ENCODE results near the gene PPHLN1. TPM values are rescaled to one million over a fixed set of nuclear protein-coding genes. Genes with fewer than 3 reads are reported as not detected.
A peak's percentile ranks its signal among the peaks of the same experiment; 100 is the strongest.

Gene PPHLN1
- total and polyA plus RNA-seq, 12 donors, result 22.5 to 91.1 (median 52.6) TPM

DNA sequence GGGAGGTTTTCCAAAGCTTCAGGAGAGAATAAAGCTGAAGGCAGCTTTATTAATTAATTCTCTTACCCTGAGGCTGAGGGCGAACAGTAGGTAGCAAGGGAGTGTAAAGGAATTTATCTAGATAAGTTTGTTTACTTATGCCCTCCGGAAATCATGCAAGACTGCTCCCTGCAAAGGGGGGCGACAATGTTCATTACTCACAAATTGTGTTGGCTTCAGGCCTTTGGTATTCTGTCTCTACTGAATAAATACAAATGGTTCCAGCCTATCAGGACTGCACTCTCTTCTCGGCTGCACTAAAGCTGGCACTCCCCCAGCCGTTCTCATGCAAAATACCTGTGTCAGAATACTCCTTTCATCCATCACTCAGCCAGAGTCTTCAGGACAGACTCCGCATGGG, 120.8 kb downstream of the PPHLN1 start:
- DNase-seq, result no peak
- H3K36me3 ChIP-seq (replicated peaks in 1 of 2), result peaks cover 0 to 9% of the 10 kb centered on the region in 2 donors
- no peak overlapping the region for H3K4me3 ChIP-seq
- TF ChIP-seq, protein P1, sequence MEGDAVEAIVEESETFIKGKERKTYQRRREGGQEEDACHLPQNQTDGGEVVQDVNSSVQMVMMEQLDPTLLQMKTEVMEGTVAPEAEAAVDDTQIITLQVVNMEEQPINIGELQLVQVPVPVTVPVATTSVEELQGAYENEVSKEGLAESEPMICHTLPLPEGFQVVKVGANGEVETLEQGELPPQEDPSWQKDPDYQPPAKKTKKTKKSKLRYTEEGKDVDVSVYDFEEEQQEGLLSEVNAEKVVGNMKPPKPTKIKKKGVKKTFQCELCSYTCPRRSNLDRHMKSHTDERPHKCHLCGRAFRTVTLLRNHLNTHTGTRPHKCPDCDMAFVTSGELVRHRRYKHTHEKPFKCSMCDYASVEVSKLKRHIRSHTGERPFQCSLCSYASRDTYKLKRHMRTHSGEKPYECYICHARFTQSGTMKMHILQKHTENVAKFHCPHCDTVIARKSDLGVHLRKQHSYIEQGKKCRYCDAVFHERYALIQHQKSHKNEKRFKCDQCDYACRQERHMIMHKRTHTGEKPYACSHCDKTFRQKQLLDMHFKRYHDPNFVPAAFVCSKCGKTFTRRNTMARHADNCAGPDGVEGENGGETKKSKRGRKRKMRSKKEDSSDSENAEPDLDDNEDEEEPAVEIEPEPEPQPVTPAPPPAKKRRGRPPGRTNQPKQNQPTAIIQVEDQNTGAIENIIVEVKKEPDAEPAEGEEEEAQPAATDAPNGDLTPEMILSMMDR (IDR thresholded peaks at IDR 0.05), result no peak
- TF ChIP-seq POLR2A (IDR thresholded peaks at IDR 0.05), result no peak
- WGBS, 4 donors, result 69 to 79% (median 72%) methylated on average over 6 of the region's 6 CpGs
- H3K9me3 ChIP-seq (replicated peaks in 1 of 3), result no peaks in the 10 kb centered on the region
- H3K27ac ChIP-seq, result no peak overlapping the region
- intact Hi-C loops (cut with DNase I), result no loop called here
- H3K27me3 ChIP-seq, result no peaks in the 10 kb centered on the region
- H3K4me1 ChIP-seq (replicated peaks in 1 of 2), result peaks cover 0 to 7% of the 10 kb centered on the region in 2 donors

DNA sequence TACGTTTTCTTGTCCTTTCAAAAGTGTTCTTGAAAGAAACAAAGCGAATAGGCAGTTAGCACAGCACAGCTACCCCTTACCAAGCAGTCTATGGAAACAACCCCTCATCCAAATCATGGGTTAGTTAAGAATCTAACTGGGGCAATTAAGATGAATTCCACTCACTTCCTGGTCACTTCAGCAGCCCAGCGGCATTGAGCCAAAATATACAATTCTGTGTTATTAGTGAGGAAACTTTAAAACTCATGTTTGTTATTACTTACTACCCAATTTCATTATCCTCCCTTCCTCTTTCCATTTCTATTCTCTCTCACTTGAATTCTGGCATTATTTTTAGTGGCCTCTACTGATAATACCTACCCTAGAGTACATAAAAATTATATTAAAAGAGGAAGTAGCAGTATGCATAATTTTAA, 121.4 kb downstream of the PPHLN1 start:
- H3K27me3 ChIP-seq, result no peaks in the 10 kb centered on the region
- no peak overlapping the region for H3K27ac ChIP-seq
- intact Hi-C loops (cut with DNase I), result no loop called here
- TF ChIP-seq, protein P1 (IDR thresholded peaks at IDR 0.05), result no peak
- TF ChIP-seq POLR2A (IDR thresholded peaks at IDR 0.05), result no peak
- WGBS, 4 donors, result 79 to 88% (median 84%) methylated on average over 3 of the region's 3 CpGs
- H3K9me3 ChIP-seq (replicated peaks in 1 of 3), result no peaks in the 10 kb centered on the region
- peaks cover 0 to 4% of the 10 kb centered on the region in 2 donors for H3K36me3 ChIP-seq (replicated peaks in 1 of 2)
- H3K4me3 ChIP-seq, result no peak overlapping the region
- H3K4me1 ChIP-seq (replicated peaks in 1 of 2), result peaks cover 0 to 7% of the 10 kb centered on the region in 2 donors
- no peak for DNase-seq

DNA sequence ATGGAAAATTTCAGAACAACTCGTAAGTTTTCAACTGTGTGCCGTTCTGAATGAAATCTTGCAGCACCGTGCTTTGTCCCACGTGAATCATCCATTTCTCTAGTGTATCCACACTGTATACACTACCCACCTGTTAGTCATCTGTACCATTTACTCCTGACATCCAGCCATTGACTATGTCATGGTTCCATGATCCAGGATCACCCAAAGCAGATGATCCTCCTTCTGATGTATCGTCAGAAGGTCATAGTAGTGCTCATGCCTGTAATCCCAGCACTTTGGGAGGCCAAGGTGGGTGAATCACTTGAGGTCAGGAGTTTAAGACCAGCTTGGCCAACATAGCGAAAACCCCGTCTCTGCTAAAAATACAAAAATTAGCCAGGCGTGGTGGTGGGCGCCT, 122.9 kb downstream of the PPHLN1 start:
- Histone ChIP-seq H3K4me3 (no peak overlapping the region), H3K9me3 (replicated peaks in 1 of 3) (no peaks in the 10 kb centered on the region), H3K4me1 (replicated peaks in 1 of 2) (peaks cover 0 to 7% of the 10 kb centered on the region in 2 donors), H3K36me3 (replicated peaks in 1 of 2) (no peaks in the 10 kb centered on the region), H3K27ac (no peak overlapping the region), H3K27me3 (no peaks in the 10 kb centered on the region)
- no peak for DNase-seq
- intact Hi-C loops (cut with DNase I), result no loop called here
- 97 to 99% (median 99%) methylated on average over 6 to 9 of the region's 9 CpGs for WGBS, 4 donors
- no peak for TF ChIP-seq POLR2A (IDR thresholded peaks at IDR 0.05)
- TF ChIP-seq, protein P1 (IDR thresholded peaks at IDR 0.05), result no peak

DNA sequence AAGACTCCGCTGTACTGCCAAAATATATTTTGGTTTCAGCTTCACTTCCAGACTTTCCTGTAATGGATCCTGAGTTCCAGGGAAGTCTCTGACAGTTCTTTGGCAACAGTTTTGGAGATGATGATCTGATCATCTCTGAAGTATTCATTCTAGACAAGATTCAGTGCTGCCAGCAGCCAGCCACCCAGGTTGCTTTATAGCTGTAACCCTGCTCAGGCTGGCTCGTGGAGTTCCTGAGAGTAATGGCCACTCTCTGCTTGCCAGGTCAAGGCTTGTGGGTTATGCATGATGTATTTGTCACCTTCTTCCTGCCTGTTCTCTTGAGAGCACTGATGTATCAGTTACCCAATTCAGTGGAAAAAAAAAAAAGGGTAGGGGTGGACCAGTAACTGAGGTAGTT, 124.3 kb downstream of the PPHLN1 start:
- H3K9me3 ChIP-seq (replicated peaks in 1 of 3), result no peaks in the 10 kb centered on the region
- intact Hi-C loops (cut with DNase I), result no loop called here
- no peak overlapping the region for H3K27ac ChIP-seq
- H3K27me3 ChIP-seq, result no peaks in the 10 kb centered on the region
- TF ChIP-seq, protein P1 (IDR thresholded peaks at IDR 0.05), result no peak
- no peak for TF ChIP-seq POLR2A (IDR thresholded peaks at IDR 0.05)
- peaks cover 0 to 7% of the 10 kb centered on the region in 2 donors for H3K4me1 ChIP-seq (replicated peaks in 1 of 2)
- no peaks in the 10 kb centered on the region for H3K36me3 ChIP-seq (replicated peaks in 1 of 2)
- 42 to 48% (median 42%) methylated on average over 2 of the region's 2 CpGs for WGBS, 4 donors
- H3K4me3 ChIP-seq, result no peak overlapping the region
- DNase-seq, result peak in 6 of 7 donors; percentile 16 to 66 (median 30)
